ENCODE data around the gene GOLGA7B.
A peak's percentile ranks its signal among the peaks of the same experiment; 100 is the strongest.

The GOLGA7B gene

DNA sequence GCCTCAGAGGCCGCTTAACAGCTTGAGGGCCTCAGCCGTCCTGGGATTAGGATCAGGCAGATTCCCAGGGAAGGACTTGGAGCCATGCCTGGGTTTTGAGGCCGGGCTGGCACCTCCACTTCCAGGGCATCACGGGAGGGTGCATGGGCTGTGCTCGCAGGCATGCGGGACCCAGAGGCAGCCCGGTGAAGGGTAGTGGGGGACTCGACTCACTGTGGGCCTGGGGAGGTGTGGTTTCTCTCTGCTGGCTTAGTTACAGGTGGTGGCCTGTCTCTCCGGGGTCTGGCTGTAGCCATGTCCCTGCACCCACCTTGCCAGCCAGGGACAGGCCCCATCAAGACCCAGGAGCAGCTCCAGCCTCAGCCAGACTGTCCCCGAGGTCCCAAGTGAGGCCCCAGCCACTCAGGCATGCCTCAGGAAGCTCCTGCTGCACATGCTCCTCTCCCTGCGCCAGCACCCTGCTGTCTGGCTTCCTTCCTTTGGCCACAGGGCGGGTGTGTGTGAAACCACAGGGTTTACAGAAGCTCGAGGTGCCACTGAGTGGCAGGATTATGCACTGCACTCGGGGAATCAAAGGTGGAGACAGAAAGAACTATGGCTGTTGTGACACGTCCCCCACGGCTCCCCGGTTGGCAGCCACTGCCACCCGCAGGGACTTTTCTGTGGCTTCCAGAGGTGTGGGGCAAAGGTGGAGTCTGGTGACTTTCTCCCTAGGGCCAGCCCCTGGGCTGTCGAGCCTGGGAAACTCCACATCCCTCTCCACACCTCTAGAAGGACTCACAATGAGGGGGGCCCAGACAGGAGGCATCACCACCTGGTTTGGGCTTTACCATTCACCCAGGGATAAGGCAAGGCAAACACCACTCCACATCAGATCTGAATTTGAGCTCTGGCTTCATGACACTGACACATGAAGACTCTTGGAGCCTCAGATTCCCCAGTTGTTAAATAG lies 19.7 kb downstream of the GOLGA7B start:
- peak; percentile 76 for DNase-seq (ENCODE audit: low read depth)

DNA sequence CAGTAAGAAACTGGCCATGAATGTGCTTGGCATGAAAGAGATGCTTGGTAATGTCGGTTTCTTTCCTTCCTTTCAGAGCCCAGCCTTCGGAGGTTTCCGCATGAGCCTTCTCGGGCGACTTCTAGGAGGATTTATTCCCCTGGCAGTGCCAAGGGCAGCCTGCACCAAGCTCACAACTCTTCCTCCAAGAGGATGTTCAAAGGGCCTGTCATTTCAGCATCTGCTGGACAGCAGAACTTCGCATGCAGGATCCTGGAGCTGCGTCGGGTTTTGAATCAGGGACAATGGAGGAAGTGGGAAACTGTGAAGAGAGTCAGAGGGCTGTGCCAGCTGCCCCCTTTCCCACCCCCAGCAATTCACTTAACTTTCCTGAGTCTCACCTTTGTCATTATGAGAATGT lies 21.3 kb downstream of the GOLGA7B start:
- no peak for DNase-seq (ENCODE audit: low read depth)

DNA sequence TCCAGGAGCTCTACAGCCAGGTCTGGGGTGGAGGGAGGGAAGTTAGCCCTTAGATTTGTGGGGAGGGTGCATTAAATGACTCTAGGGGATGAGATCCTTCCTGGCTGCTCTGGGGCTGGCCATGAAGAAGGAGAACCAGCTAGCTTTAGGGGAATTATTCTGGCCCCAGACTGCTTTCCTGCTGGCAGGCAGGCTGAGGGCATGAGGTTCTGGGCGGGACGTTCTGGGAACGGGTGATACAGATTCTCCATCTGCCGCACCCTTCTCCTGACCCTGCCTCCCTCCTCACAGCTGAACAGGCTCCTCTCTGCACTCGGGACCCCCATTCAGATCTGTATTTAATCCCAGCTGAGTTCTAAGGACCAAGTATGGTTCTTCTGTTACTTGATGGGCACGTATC lies 23.9 kb downstream of the GOLGA7B start:
- DNase-seq (ENCODE audit: low read depth), result no peak

DNA sequence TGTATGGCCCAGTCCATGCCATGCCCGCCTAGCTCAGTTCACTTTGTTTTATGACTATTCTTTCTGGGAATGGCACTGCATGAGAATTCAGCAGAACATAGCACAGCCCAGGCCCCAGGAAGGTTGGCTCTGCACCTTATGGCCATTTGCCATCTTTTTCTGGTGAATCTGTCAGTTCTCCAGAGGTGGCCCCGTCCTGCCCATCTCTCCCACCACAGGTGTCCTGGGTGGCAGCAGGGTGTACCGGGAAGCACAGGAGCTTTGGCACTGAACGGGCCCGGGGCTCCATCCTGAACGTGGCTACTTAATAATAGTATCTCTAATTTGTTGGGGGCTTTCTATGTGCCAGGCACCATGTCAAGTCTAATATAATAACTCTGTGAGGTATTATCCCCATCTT lies 24.7 kb downstream of the GOLGA7B start:
- no peak for DNase-seq (ENCODE audit: low read depth)

DNA sequence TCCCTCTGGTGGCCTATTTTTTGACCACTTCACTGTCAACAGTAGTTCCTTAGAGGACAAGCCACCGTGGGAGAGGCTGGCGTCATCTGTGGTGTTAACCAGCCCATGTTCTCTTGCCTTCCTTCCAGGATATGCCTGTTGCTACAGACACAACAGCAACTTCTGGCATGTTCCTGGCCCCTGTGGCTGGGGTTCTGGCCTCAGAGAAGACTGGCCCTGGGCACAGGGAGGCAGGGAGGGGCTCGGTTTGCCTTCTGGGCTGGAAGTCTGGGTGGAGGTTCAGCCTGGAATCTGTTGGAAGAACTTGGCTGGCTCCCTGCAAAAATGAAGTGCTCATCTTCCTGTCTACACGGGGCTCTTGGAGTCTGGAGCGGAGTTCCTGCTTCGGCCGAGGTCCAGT lies 25.7 kb downstream of the GOLGA7B start:
- no peak for DNase-seq (ENCODE audit: low read depth)

DNA sequence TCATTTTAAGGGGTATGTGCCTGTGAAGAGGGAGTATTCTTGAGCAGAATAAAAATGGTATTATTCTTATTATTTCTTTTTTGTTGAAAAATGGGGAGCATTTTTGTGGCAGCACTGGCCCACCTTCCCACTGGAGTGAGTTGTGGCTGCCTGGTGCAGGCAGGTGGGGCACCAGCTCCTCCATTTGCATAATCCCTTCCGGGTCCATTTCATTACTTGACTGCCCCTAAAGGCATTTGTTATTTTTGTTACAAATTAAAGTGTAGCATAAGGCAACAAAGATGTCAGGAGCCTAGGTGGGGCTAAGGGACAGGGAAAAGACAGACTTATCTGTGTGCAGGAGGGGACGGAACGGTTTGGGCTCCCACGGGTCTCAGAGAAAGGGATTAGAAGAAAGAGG lies 26.8 kb downstream of the GOLGA7B start:
- DNase-seq (ENCODE audit: low read depth), result no peak

DNA sequence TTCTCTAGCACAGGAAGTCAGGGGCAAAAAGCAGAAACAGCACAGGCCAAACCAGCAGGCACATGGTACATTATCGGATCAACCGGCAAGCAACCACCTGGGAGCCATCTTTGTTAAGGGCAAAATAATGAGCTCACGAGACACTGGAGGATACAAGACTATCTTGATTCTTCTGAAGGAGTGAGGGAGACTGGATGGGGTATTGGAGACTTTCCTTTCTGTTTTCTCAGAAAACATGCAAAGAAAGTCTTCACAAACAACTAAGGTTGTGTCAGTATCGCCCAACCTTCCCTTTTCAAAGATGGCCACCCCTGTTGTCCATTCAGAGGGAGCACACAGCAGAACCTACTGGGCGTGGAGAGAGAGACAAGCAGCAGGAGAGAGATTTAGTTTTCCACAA lies 29.6 kb downstream of the GOLGA7B start:
- DNase-seq (ENCODE audit: low read depth), result no peak

DNA sequence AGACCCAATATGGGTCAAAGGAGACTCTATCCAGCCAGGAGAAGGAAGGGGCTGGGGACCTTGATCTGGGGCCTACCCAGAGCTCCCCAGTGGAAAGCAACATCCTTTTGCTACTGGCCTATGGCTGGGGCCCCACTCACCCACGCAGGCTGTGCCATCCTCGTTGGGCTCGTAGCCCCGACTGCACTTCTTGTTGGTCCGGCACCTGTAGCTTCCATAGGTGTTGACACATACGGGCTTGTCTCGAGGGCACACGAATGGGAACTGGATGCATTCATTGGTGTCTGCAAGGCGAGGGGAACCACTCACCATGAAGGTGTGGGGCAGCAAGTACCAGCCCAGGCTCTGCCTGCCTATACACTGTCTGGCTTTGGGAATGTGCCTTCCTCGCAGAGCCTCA lies 30.5 kb downstream of the GOLGA7B start:
- DNase-seq (ENCODE audit: low read depth), result no peak

DNA sequence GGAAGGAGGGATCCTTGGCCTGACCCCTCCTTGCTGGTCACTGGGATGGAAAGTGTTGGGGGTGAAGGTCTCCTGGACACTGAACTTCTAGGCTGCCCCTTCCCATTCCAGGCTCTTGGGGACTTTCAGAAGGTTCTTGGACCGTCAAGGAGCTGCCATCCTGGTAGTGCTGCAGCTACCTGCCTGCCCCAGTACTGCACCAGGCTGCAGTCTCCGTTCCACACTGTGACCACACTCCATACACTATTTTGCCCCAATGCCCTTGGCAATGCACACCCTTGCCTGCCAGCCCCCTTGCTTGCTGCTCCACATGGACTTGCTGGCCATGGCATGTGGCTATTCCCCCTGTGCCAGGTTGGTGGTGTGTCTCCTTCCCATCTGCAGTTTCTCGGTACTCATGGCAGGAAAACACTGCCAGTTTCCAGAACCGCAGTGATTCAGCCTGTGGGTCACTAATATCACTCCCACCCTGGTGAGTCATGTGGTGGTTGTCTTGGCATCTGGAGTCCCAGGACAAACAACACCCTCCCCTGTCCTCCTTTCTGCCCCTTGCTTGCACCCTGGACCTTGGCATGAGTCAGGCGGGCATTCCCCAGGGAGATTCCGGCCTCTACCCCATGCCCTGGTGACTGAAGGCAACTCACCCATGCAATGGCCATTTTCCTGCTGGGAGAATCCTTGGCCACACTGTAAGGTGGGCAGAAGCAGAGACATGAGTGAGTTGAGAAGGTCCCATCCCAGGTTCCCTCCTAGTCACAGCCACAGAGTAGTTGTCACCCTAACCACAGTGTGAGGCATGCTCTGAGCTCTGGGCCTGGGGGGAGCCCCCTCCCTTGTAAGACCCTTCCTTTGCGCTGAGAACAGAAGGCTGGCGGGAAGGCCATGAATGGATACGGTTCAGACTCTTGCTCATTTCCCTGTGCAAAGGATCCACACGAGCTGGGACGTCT lies 32.8 kb downstream of the GOLGA7B start:
- DNase-seq (ENCODE audit: low read depth), result no peak

DNA sequence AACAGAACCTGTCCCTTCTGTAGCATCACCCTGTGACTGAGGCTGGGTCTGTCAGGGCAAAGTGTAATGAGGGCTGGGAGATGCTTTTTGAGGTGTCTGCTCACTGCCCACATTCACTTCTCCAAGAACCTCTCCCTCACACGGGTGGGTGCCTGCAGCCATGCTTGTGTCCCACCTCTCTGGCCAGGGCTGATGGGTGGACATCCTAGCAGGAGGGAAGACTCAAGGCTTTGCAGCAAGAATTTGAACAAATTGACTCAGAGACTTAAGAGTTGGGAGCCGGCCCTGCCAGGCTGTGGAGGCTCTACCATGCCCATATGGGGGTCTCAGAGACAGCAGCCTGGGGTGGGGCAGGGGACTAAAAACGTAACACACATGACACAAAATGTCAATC lies 33.4 kb downstream of the GOLGA7B start:
- DNase-seq (ENCODE audit: low read depth), result no peak

DNA sequence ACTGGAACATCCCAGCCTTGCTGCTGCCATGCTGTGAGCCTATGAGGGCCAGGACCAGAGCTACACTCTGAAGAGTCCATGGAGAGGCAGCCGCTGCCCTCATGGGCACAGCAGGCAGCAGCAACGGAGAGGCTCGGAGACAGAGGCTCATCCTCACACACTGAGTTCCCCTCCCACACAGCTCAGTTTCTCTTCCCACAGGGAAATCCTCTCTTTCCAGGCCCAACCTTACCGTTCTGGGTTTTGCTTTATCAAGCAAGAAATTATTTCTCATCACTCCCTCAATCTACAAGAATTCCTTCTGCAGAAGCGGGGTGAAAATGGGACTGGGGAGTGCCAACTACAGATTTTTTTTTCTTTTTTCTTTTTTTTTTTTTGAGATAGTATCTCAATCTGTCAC lies 36.6 kb downstream of the GOLGA7B start:
- no peak for DNase-seq (ENCODE audit: low read depth)

DNA sequence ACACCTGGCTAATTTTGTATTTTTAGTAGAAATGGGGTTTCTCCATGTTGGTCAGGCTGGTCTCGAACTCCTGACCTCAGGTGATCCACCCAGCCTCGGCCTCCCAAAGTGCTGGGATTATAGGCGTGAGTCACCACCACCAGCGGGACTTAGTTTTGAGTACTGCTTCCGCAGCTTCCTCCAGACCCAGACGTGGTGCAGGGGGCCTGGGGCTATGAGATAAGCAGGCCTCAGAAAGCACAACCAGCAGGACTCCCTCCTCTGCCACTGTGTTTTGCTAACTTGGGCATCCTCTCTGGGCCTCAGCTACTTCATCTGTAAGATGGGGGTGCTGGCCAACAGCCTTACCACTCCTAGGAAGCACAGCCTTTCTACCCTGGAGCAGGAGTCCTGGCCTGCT lies 37.8 kb downstream of the GOLGA7B start:
- no peak for DNase-seq (ENCODE audit: low read depth)

DNA sequence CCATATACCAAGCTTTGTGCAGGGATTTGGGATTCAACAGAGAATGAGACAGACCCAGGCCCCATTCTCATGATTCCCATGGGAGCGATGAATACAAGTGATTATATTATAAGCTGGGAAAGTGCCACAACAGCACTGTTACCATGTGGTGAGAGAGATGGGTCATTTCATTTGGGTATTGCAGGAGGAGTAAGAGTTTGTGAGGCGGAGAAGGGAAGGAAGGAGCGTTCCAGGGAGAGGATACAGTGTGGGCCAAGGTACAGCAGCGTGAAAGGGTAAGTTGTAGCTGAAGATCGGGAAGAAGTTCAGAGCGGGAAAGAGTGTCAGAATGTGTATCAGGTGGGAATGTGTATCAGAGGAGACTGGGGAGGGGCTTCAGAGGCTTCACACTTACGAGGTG lies 38.5 kb downstream of the GOLGA7B start:
- no peak for DNase-seq (ENCODE audit: low read depth)

DNA sequence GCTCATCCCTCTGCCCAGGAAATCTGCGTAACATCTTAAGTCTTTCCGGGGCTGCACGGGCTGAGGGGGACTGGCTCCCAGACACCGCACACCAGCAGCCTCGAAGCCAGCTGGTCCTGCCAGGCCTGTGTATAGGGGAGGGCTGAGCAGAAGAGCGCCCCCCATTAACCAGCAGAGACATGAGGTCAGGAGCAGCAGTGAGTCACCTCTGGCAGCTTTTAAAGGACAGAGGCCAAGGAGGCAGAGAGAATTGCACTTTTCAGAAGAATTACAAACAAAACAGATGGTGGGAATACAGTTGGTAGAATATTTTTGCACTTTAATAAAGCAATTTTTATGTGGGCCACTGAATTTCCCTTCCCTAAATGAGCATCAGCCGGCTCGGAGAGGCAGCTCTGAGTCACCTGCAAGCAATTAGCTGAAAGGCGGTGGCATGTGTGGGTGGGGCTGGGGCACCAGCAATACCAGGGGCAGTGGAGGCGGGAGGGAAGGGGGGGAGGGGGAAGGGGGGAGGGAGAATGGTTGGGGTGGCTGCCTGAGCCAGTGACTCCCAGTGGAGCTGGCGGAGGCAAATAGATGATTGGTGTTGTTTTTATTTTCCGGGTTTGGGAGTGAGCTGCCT lies 39.1 kb downstream of the GOLGA7B start:
- no peak for DNase-seq (ENCODE audit: low read depth)

DNA sequence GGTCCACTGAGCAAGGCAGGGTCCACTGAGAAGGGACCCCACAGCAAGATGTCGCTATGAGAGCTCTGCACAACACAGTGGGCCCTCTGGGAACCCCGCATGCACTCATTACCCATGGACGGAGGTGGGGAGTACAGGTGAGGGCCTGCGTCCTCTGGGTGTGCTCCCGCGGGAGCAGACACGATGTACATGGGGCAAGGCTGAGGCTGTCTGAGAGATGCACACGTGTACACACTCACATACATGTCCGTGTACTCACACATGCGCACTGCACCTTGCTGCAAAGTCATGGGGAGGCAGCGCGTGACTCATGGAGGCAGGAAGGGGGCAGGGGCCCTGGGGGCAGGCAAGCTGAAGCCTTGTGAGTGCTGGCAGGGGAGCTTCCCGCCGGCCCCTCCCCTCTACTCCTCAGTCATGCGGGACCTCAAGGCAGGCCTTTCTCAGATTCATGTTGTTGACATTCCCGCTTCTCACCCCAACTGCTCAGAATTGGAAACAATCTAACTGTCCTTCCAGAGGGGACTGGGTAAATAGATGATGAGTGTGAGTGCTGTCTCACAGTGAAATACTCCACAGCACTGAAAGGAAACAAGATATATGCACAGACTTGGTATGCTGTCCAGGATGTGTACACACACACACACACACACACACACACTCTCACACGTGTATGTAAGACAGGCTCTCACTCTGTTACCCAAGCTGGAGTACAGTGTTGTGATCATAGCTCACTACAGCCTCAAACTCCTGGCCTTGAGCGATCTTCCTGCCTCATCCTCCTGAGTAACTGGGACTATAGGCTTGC lies 40.0 kb downstream of the GOLGA7B start:
- DNase-seq (ENCODE audit: low read depth), result no peak

DNA sequence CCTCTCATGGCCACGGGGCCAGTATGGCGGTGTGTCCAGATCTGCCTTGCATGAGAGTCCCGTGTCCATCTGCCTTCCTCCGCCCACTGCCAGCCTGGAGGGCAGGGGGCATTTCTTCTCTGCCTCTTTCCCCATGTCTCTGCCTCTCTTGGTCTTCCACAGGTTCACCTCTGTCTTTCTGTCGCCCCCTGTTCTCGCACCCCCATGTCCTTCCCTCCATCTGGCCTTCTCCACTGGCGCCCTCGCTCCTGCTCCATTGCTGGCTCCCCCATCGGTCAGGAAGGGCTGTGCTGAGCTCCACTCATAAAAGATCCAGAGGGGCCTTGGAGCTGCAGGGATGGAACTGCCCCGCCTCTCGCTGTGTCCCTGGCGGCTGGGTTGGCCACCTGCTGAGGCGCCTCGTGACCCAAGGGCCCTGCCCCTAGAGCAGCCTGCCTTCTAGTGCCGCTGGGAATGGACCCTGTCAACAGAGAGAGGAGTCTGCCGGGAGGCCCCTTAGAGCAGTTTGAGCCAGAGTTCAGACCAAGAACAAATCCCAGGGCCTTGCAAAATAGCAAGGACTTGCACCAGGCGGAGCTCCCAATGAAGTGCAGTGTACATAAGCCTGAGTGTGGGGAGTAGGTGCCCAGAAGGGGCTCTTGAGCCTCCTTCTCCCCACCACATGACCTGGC lies 42.0 kb downstream of the GOLGA7B start:
- DNase-seq (ENCODE audit: low read depth), result no peak

DNA sequence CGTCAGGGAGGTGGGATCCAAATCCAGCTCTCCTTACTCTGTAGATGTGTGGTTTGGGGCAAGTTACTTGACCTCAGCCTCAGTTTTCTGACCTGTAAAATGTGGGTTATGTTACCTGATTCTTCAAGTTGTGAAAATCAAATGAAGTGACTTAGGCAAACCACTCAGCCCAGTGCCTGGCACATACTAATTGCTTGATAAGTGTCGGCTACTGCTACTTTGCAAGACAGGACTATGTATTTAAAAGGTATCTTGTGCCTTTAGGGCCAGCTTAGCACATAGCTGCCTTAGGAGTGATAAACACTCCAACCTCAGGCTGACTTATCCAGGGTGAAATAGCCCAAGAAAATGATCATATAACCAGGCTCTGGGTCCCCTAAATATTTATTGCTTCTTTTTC lies 42.9 kb downstream of the GOLGA7B start:
- no peak for DNase-seq (ENCODE audit: low read depth)

DNA sequence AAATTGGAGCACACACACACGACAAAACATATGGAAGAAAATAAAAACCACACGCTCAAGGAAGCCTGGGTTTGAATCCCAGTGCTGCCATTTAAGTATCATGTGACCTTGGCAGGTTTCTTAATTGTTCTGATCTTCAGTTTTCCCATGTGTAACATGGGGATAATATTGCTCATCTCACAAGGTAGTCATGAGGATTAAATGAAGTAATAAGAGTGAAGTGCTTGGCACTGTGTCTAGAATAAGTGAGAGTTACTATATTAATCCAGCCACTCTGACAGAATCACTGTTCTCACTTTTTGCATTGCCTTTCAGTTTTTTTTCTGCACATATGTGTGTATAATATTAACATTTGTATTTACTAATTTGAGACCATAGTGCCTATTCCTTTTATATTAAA lies 43.3 kb downstream of the GOLGA7B start:
- no peak for DNase-seq (ENCODE audit: low read depth)

DNA sequence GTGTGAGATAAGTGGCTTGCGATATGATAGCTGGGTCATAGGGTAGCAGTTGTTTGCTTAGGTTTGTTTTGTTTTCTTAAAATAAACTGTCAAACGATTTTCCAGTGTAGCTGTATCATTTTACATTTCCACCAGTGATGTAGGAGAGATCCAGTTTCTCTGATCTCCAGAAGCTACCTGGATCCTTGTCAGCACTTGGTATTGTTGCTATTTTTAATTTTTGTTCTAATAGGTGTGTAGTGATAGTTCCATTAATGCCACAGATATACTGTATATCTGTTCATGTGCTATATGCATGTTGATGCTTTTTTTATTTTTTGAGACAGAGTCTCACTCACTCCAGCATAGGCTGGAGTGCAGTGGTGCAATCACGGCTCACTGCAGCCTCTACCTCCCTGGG lies 44.4 kb downstream of the GOLGA7B start:
- no peak for DNase-seq (ENCODE audit: low read depth)

DNA sequence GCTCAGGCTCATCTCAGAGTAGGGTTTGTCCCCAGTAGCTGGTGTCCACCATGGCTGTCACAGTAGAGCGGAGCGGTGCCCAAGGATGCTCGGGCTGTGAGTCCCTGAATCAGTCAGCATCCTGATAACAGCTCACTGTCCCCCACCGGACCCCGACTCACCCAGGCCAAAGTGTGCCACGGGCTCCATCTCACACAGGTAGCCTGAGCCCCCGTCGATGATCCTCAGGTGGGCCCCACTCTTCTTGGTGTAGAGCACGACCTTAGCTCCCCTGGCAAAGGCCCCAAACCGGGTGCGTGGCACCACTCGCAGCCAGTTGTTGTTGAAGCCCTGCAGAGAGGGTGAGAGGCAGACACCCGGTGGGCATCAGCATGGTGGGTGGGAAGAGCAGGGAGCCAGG lies 45.4 kb downstream of the GOLGA7B start:
- no peak for DNase-seq (ENCODE audit: low read depth)

DNA sequence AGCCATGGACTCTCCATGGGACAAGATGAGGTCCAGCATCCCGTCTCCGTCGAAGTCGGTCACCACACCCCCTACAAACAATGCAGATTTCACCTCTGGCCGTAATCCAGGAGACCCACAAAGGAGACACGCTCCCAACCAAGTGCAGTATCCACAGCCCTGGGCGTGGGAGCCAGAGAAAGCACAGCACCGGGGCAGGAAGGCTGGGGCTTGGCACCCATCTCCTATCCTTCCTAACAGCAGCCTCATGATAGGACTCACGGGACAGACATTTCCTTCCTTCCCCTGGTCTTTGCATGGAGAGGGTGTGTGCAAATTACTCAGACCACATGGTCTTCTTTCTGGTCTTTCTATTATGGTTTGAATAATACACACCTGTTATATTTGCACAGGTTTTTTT lies 46.3 kb downstream of the GOLGA7B start:
- DNase-seq (ENCODE audit: low read depth), result no peak
